ENCODE results near the gene KIAA0232. TPM values are rescaled to one million over a fixed set of nuclear protein-coding genes. Genes with fewer than 3 reads are reported as not detected.

Gene KIAA0232
- total and polyA plus RNA-seq, 2 donors, result 10.5 to 12.8 TPM

DNA sequence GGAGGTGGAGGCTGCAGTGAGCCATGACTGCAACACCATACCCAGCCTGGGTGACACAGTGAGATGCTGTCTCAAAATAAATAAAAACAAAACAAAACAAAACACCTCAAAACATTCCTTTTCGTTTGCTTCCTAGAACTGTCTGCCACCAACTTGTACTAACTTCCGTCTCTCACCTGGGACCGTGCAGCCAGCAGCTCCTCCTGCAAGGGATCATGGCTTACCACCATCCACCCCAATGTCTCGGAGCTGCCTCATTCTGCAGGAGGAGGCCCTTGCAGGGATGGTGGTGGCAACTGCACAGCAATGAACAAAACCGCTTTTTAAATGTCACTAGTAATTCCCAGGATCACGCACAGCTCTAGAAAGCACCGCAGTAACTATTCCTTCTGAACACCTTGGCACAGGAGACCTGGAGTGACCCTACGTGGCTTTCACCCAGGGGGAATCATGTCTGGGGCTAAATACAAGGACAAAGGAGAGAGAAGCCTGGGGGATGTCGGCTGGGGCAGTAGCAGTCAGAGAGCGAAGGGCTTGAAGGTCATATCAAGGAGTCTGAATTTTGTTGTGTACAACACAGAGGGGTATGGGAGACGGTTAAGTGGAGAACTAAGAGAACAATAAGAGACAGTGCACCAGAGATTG, 17.4 kb upstream of the KIAA0232 start:
- no peak for DNase-seq (ENCODE audit: low read depth in 6 of 9, low spot score in 9 of 9)
- no peak overlapping the region for H3K4me3 ChIP-seq (ENCODE audit: low read length in 2 of 2)
- H3K9me3 ChIP-seq (ENCODE audit: control insufficient read depth in 2 of 2, insufficient read depth in 1 of 2, low read length in 1 of 2), result no peaks in the 10 kb centered on the region
- no peaks in the 10 kb centered on the region for H3K27me3 ChIP-seq (ENCODE audit: control insufficient read depth in 2 of 2, insufficient read depth in 1 of 2, low read length in 1 of 2)
- no peak overlapping the region for H3K27ac ChIP-seq (ENCODE audit: low read depth in 1 of 2, low read length in 1 of 2)
- H3K4me1 ChIP-seq (ENCODE audit: control insufficient read depth in 2 of 2, insufficient read depth in 2 of 2, low read length in 2 of 2), result peaks cover 10 to 86% of the 10 kb centered on the region in 2 donors
- H3K36me3 ChIP-seq (ENCODE audit: control insufficient read depth in 2 of 2, insufficient read depth in 2 of 2, low read length in 1 of 2), result no peaks in the 10 kb centered on the region
- 94% methylated on average over 11 of the region's 11 CpGs for WGBS

- DNase-seq (ENCODE audit: low read depth in 6 of 9, low spot score in 9 of 9), result no peak
- Histone ChIP-seq H3K27me3 (ENCODE audit: control insufficient read depth in 2 of 2, insufficient read depth in 1 of 2, low read length in 1 of 2) (no peaks in the 10 kb centered on the region), H3K4me1 (ENCODE audit: control insufficient read depth in 2 of 2, insufficient read depth in 2 of 2, low read length in 2 of 2) (peaks cover 10 to 92% of the 10 kb centered on the region in 2 donors), H3K36me3 (ENCODE audit: control insufficient read depth in 2 of 2, insufficient read depth in 2 of 2, low read length in 1 of 2) (no peaks in the 10 kb centered on the region), H3K27ac (ENCODE audit: low read depth in 1 of 2, low read length in 1 of 2) (peak overlapping the region in 1 of 2 donors; percentile 44), H3K9me3 (ENCODE audit: control insufficient read depth in 2 of 2, insufficient read depth in 1 of 2, low read length in 1 of 2) (no peaks in the 10 kb centered on the region), H3K4me3 (ENCODE audit: low read length in 2 of 2) (no peak overlapping the region)
- WGBS, result 95% methylated on average over 2 of the region's 2 CpGs
Measured at GRCh38 chr4:6765703-6766102, 16.8 kb upstream of the KIAA0232 start.

- Histone ChIP-seq H3K27me3 (ENCODE audit: control insufficient read depth in 2 of 2, insufficient read depth in 1 of 2, low read length in 1 of 2) (no peaks in the 10 kb centered on the region), H3K9me3 (ENCODE audit: control insufficient read depth in 2 of 2, insufficient read depth in 1 of 2, low read length in 1 of 2) (no peaks in the 10 kb centered on the region), H3K4me3 (ENCODE audit: low read length in 2 of 2) (no peak overlapping the region), H3K27ac (ENCODE audit: low read depth in 1 of 2, low read length in 1 of 2) (no peak overlapping the region), H3K4me1 (ENCODE audit: control insufficient read depth in 2 of 2, insufficient read depth in 2 of 2, low read length in 2 of 2) (peaks cover 8 to 86% of the 10 kb centered on the region in 2 donors), H3K36me3 (ENCODE audit: control insufficient read depth in 2 of 2, insufficient read depth in 2 of 2, low read length in 1 of 2) (no peaks in the 10 kb centered on the region)
- DNase-seq (ENCODE audit: low read depth in 6 of 9, low spot score in 9 of 9), result peak in 1 of 9 donors; percentile 56
- WGBS, result 86% methylated on average over 6 of the region's 6 CpGs
Measured at GRCh38 chr4:6767386-6767747, 15.2 kb upstream of the KIAA0232 start.

GRCh38 chr4:6767748-6768538, 14.6 kb upstream of the KIAA0232 start:
- Histone ChIP-seq H3K27me3 (ENCODE audit: control insufficient read depth in 2 of 2, insufficient read depth in 1 of 2, low read length in 1 of 2) (no peaks in the 10 kb centered on the region), H3K4me3 (ENCODE audit: low read length in 2 of 2) (no peak overlapping the region), H3K36me3 (ENCODE audit: control insufficient read depth in 2 of 2, insufficient read depth in 2 of 2, low read length in 1 of 2) (no peaks in the 10 kb centered on the region), H3K4me1 (ENCODE audit: control insufficient read depth in 2 of 2, insufficient read depth in 2 of 2, low read length in 2 of 2) (peaks cover 8 to 80% of the 10 kb centered on the region in 2 donors), H3K9me3 (ENCODE audit: control insufficient read depth in 2 of 2, insufficient read depth in 1 of 2, low read length in 1 of 2) (no peaks in the 10 kb centered on the region), H3K27ac (ENCODE audit: low read depth in 1 of 2, low read length in 1 of 2) (no peak overlapping the region)
- 89% methylated on average over 22 of the region's 22 CpGs for whole genome bisulfite sequencing
- DNase-seq (ENCODE audit: low read depth in 6 of 9, low spot score in 9 of 9), result no peak

- Histone ChIP-seq H3K4me3 (ENCODE audit: low read length in 2 of 2) (no peak overlapping the region), H3K27ac (ENCODE audit: low read depth in 1 of 2, low read length in 1 of 2) (no peak overlapping the region), H3K36me3 (ENCODE audit: control insufficient read depth in 2 of 2, insufficient read depth in 2 of 2, low read length in 1 of 2) (no peaks in the 10 kb centered on the region), H3K27me3 (ENCODE audit: control insufficient read depth in 2 of 2, insufficient read depth in 1 of 2, low read length in 1 of 2) (no peaks in the 10 kb centered on the region), H3K4me1 (ENCODE audit: control insufficient read depth in 2 of 2, insufficient read depth in 2 of 2, low read length in 2 of 2) (peaks cover 8 to 74% of the 10 kb centered on the region in 2 donors), H3K9me3 (ENCODE audit: control insufficient read depth in 2 of 2, insufficient read depth in 1 of 2, low read length in 1 of 2) (no peaks in the 10 kb centered on the region)
- 49% methylated on average over 4 of the region's 4 CpGs for WGBS
- DNase-seq (ENCODE audit: low read depth in 6 of 9, low spot score in 9 of 9), result peak in 1 of 9 donors; percentile 33
Measured at GRCh38 chr4:6768539-6768905, 14.0 kb upstream of the KIAA0232 start.

DNA sequence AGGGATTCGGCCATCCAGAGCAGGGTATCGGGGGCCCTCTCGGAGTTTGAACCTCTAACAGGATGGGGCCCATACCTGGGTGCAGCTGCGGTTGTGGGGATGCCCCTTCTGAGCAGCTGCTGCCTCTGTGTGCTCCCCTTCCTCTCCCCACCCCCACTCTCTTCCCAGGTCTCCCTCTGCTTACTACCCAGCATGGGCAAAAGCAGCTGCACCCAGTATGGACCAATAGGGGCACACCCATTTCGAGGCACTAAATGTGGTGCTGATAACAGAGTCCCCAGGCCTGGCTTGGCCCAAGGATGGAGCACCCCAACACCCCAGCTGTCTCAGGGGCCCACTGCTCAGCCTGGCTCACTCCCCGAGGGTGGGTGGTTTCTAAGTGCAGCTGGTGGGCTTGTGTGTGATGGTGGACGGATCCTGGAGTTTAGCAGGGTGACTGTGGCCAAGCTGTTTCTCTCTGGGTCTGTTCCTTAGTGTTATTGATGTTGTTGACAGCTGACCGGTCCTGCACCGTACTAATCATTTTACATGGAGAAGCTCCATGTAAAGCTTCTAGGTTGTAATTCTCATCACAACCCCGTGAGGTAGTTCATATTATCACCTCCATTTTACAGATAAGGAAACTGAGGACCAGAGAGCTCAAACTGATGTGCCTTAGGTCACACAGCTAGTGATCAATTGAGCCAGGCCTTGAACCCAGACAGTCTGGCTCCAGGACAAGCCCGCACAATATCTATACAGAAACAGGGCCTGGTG, 13.1 kb upstream of the KIAA0232 start:
- WGBS, result 79% methylated on average over 11 of the region's 11 CpGs
- Histone ChIP-seq H3K4me3 (ENCODE audit: low read length in 2 of 2) (no peak overlapping the region), H3K27me3 (ENCODE audit: control insufficient read depth in 2 of 2, insufficient read depth in 1 of 2, low read length in 1 of 2) (no peaks in the 10 kb centered on the region), H3K36me3 (ENCODE audit: control insufficient read depth in 2 of 2, insufficient read depth in 2 of 2, low read length in 1 of 2) (no peaks in the 10 kb centered on the region), H3K4me1 (ENCODE audit: control insufficient read depth in 2 of 2, insufficient read depth in 2 of 2, low read length in 2 of 2) (peaks cover 8 to 65% of the 10 kb centered on the region in 2 donors), H3K27ac (ENCODE audit: low read depth in 1 of 2, low read length in 1 of 2) (no peak overlapping the region), H3K9me3 (ENCODE audit: control insufficient read depth in 2 of 2, insufficient read depth in 1 of 2, low read length in 1 of 2) (no peaks in the 10 kb centered on the region)
- peak in 3 of 9 donors; percentile 67 to 79 (median 67) for DNase-seq (ENCODE audit: low read depth in 6 of 9, low spot score in 9 of 9)

DNA sequence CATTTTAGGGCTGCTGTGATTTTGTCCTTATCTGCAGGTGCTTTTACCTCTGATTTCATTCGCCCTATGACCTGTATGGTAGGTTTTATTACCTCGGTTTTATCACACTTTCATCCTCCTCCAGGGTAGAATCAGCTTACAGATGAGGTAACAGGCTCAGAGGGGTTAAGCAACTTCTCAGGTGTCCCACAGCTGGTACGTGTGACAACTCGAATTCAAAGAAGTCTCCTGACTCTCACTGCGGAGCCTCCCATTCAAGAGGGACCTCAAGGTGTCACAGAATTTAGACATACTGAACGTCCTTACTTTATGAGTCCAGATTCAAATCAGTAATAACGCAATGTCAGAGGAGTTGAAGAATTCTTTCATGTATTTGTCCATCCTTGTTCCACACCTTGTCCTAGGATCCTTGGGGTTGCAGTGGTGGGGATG, 12.5 kb upstream of the KIAA0232 start:
- peaks cover 8 to 61% of the 10 kb centered on the region in 2 donors for H3K4me1 ChIP-seq (ENCODE audit: control insufficient read depth in 2 of 2, insufficient read depth in 2 of 2, low read length in 2 of 2)
- WGBS, result 89% methylated on average over 7 of the region's 7 CpGs
- no peaks in the 10 kb centered on the region for H3K9me3 ChIP-seq (ENCODE audit: control insufficient read depth in 2 of 2, insufficient read depth in 1 of 2, low read length in 1 of 2)
- no peaks in the 10 kb centered on the region for H3K27me3 ChIP-seq (ENCODE audit: control insufficient read depth in 2 of 2, insufficient read depth in 1 of 2, low read length in 1 of 2)
- no peak for DNase-seq (ENCODE audit: low read depth in 6 of 9, low spot score in 9 of 9)
- H3K36me3 ChIP-seq (ENCODE audit: control insufficient read depth in 2 of 2, insufficient read depth in 2 of 2, low read length in 1 of 2), result no peaks in the 10 kb centered on the region
- H3K27ac ChIP-seq (ENCODE audit: low read depth in 1 of 2, low read length in 1 of 2), result no peak overlapping the region
- no peak overlapping the region for H3K4me3 ChIP-seq (ENCODE audit: low read length in 2 of 2)

GRCh38 chr4:6770581-6771228, 11.8 kb upstream of the KIAA0232 start:
- Histone ChIP-seq H3K4me3 (ENCODE audit: low read length in 2 of 2) (no peak overlapping the region), H3K36me3 (ENCODE audit: control insufficient read depth in 2 of 2, insufficient read depth in 2 of 2, low read length in 1 of 2) (no peaks in the 10 kb centered on the region), H3K9me3 (ENCODE audit: control insufficient read depth in 2 of 2, insufficient read depth in 1 of 2, low read length in 1 of 2) (no peaks in the 10 kb centered on the region), H3K27ac (ENCODE audit: low read depth in 1 of 2, low read length in 1 of 2) (no peak overlapping the region), H3K27me3 (ENCODE audit: control insufficient read depth in 2 of 2, insufficient read depth in 1 of 2, low read length in 1 of 2) (no peaks in the 10 kb centered on the region), H3K4me1 (ENCODE audit: control insufficient read depth in 2 of 2, insufficient read depth in 2 of 2, low read length in 2 of 2) (peaks cover 8 to 54% of the 10 kb centered on the region in 2 donors)
- 98% methylated on average over 7 of the region's 7 CpGs for WGBS
- DNase-seq (ENCODE audit: low read depth in 6 of 9, low spot score in 9 of 9), result no peak

All from thymus (tissue), 11 donors.